DND-41 (cell line): ENCODE results near the gene DLG2.

Experiments used
- ATAC-seq: fragments of 200-7000 bp; cut with Tn5 transposase; 3 replicates; pipeline ENCODE4 v1.9.1; 2021; ENCODE audit warnings: low read depth; ENCODE audit not compliant: insufficient read depth
- DNase-seq: peaks from one replicate; pipeline ENCODE4 v3.0.0-alpha.2; 2020
- H2AFZ ChIP-seq: 2 replicates; pipeline ENCODE4 v1.6.0; 2012; ENCODE audit warnings: low read depth, low read length
- H3K27ac ChIP-seq: 2 replicates; pipeline ENCODE4 v1.5.1; 2012; ENCODE audit warnings: low read length, inconsistent platforms
- H3K27me3 ChIP-seq: fragments of 200-600 bp; sonication (generic); 2 replicates; pipeline ENCODE4 v1.6.0; 2012; ENCODE audit warnings: low read length, mild to moderate bottlenecking, inconsistent platforms; ENCODE audit not compliant: insufficient read depth, poor library complexity
- H3K36me3 ChIP-seq: 2 replicates; pipeline ENCODE4 v1.5.1; 2012; ENCODE audit warnings: low read length, inconsistent platforms; ENCODE audit not compliant: insufficient read depth
- H3K4me1 ChIP-seq: 2 replicates; pipeline ENCODE4 v1.5.1; 2012; ENCODE audit warnings: mild to moderate bottlenecking, low read length; ENCODE audit not compliant: insufficient read depth
- H3K4me2 ChIP-seq: 2 replicates; pipeline ENCODE4 v1.6.0; 2012; ENCODE audit warnings: mild to moderate bottlenecking, moderate library complexity, low read length, inconsistent platforms; ENCODE audit not compliant: insufficient read depth
- H3K4me3 ChIP-seq, 2 experiments: fragments of 200-600 bp in 1 of 2; shearing (Covaris generic) in 1 of 2; 2 replicates each; pipeline ENCODE4 v1.5.1; 2012 to 2016; ENCODE audit warnings: inconsistent platforms in 2 of 2, low read length in 2 of 2, mild to moderate bottlenecking in 2 of 2, low read depth in 1 of 2, moderate library complexity in 1 of 2
- H3K79me2 ChIP-seq: 2 replicates; pipeline ENCODE4 v1.6.0; 2012; ENCODE audit warnings: low read length, inconsistent platforms; ENCODE audit not compliant: insufficient read depth
- H3K9ac ChIP-seq: 2 replicates; pipeline ENCODE4 v1.6.0; 2012; ENCODE audit warnings: low read depth, mild to moderate bottlenecking, inconsistent platforms, low read length, moderate library complexity
- H3K9me3 ChIP-seq: 2 replicates; pipeline ENCODE4 v1.5.1; 2012; ENCODE audit warnings: low read length, moderate library complexity, mild to moderate bottlenecking, inconsistent platforms; ENCODE audit not compliant: insufficient read depth, severe bottlenecking
- H4K20me1 ChIP-seq: 2 replicates; pipeline ENCODE4 v1.6.0; 2012; ENCODE audit warnings: low read length; ENCODE audit not compliant: insufficient read depth
- CTCF ChIP-seq: IDR thresholded peaks from 2 replicates; pipeline ENCODE4 v1.5.1; 2012; ENCODE audit warnings: borderline replicate concordance, low read length, moderate library complexity, mild to moderate bottlenecking; ENCODE audit not compliant: poor library complexity, severe bottlenecking; ENCODE audit errors: extremely low read depth
- EZH2 ChIP-seq: IDR thresholded peaks from 3 replicates; pipeline ENCODE4 v1.6.1; 2012; ENCODE audit warnings: borderline replicate concordance, low read depth, mild to moderate bottlenecking, moderate library complexity, low read length, inconsistent platforms; ENCODE audit not compliant: severe bottlenecking

DLG2 gene

GRCh38 chr11:85165819-85166218 is 461.3 kb downstream of the DLG2 start:
- no peak overlapping the region for H3K4me3 ChIP-seq
- H3K9me3 ChIP-seq, result no peaks in the 10 kb centered on the region
- H4K20me1 ChIP-seq, result no peaks in the 10 kb centered on the region
- no peak for TF ChIP-seq CTCF
- no peak for TF ChIP-seq EZH2
- H3K4me1 ChIP-seq, result no peaks in the 10 kb centered on the region
- H3K36me3 ChIP-seq, result no peaks in the 10 kb centered on the region
- H3K27ac ChIP-seq, result no peak overlapping the region
- H3K9ac ChIP-seq, result no peak overlapping the region
- H3K79me2 ChIP-seq, result no peaks in the 10 kb centered on the region
- H3K4me2 ChIP-seq, result no peak overlapping the region
- ATAC-seq (no peak), DNase-seq (no peak)
- H3K27me3 ChIP-seq, result no peaks in the 10 kb centered on the region
- H2AFZ ChIP-seq, result no peak overlapping the region

GRCh38 chr11:85164743-85165142 is 462.4 kb downstream of the DLG2 start:
- Histone ChIP-seq H4K20me1 (no peaks in the 10 kb centered on the region), H3K9ac (no peak overlapping the region), H3K27ac (no peak overlapping the region), H3K4me3 (no peak overlapping the region), H2AFZ (no peak overlapping the region; the same call in 1 of the 2 replicates), H3K9me3 (no peaks in the 10 kb centered on the region), H3K4me1 (no peaks in the 10 kb centered on the region), H3K36me3 (no peaks in the 10 kb centered on the region), H3K79me2 (no peaks in the 10 kb centered on the region), H3K4me2 (no peak overlapping the region), H3K27me3 (no peaks in the 10 kb centered on the region)
- ATAC-seq (no peak), DNase-seq (no peak)
- TF ChIP-seq CTCF (no peak), EZH2 (no peak)

GRCh38 chr11:85154294-85154693 is 472.9 kb downstream of the DLG2 start:
- no peaks in the 10 kb centered on the region for H3K79me2 ChIP-seq
- no peak overlapping the region for H3K4me2 ChIP-seq

More at GRCh38 chr11:85154294-85154693, 472.9 kb downstream of the DLG2 start:
- no peak overlapping the region for H2AFZ ChIP-seq
- H3K9me3 ChIP-seq, result no peaks in the 10 kb centered on the region
- H3K27me3 ChIP-seq, result no peaks in the 10 kb centered on the region
- TF ChIP-seq EZH2, result no peak
- TF ChIP-seq CTCF, result no peak
- ATAC-seq, result no peak
- no peak for DNase-seq
- no peak overlapping the region for H3K4me3 ChIP-seq
- H3K27ac ChIP-seq, result no peak overlapping the region
- no peaks in the 10 kb centered on the region for H3K36me3 ChIP-seq
- no peaks in the 10 kb centered on the region for H3K4me1 ChIP-seq
- no peaks in the 10 kb centered on the region for H4K20me1 ChIP-seq
- H3K9ac ChIP-seq, result no peak overlapping the region
